ENCODE data around the gene USP9Y.

DNA sequence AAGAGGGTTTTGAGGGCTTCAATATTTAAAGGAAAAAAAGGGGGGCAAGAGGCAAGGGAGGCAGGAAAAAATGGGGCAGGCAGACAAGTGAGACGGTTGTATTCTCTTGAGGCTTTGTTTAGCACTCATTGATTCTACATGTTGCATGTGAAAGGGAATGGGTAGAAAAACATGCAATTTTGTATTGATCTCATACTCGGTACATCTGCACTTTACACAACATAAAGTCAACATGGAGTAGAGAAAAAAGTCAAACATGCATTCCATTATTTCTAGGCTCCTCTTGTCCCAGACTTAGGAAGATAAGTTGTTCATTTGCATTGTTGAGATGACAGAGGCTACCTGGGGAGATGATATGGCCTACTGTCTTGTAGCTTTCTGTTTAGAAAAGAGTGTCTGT lies 166.9 kb downstream of the USP9Y start:
- TF ChIP-seq, protein P1, sequence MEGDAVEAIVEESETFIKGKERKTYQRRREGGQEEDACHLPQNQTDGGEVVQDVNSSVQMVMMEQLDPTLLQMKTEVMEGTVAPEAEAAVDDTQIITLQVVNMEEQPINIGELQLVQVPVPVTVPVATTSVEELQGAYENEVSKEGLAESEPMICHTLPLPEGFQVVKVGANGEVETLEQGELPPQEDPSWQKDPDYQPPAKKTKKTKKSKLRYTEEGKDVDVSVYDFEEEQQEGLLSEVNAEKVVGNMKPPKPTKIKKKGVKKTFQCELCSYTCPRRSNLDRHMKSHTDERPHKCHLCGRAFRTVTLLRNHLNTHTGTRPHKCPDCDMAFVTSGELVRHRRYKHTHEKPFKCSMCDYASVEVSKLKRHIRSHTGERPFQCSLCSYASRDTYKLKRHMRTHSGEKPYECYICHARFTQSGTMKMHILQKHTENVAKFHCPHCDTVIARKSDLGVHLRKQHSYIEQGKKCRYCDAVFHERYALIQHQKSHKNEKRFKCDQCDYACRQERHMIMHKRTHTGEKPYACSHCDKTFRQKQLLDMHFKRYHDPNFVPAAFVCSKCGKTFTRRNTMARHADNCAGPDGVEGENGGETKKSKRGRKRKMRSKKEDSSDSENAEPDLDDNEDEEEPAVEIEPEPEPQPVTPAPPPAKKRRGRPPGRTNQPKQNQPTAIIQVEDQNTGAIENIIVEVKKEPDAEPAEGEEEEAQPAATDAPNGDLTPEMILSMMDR (IDR thresholded peaks at IDR 0.05), result no peak
- no peak for TF ChIP-seq POLR2AphosphoS5 (IDR thresholded peaks at IDR 0.05)
- no peak for TF ChIP-seq POLR2A (IDR thresholded peaks at IDR 0.05)
